ENCODE results near the gene NDUFS8.

The NDUFS8 gene

DNA sequence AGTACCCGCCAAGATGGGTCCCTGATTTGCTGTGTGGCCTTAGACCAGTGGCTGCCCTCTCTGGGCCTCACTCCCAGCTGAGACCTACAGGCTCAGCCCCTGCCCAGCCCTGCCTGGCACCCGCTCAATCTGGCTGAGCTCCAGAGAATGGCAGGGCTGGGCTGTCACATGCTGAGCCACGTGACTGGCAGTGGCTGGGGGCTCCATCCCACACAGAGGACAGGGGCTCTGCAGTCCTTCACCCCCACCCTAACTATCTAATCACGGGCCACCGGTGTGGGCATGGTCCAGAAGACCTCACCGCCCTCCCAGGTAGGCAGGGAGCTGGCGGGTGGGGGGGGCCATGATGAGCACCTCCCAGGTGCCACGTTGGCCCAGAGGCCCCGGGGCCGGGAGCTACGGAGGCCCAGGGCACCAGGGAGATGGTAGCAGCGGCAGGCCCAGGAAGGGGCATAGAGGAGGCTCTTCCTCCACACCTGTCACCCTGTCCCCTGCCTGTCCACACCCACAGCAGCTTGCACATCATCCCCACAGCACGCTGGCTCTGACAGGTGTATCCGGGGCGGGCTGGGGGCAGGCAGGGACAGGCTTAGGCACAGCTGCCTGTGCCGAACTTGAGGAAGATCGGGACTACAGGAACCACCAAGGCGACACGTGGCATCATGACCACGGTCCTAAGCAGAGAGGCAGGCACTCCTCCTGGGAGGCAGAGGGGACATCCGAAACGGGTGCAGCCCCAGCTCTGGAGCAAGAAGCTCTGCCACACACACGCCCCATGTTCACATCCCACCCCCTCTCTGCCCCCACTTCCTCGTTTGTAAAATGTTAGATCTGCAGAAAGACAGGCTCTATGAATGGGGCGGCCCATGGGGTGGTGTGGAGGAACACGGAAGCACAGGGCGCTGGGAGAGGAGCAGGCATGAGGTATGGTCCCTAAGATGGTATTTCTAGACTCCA is 21.8 kb upstream of the NDUFS8 start:
- no peak for TF ChIP-seq CTCF (conservative IDR thresholded peaks at IDR 0.05; ENCODE audit: low read length)
- no peak for DNase-seq (ENCODE audit: low read depth)
- H3K4me3 ChIP-seq (ENCODE audit: low read length), result no peak overlapping the region

- peak; percentile 55 for DNase-seq (ENCODE audit: low read depth)
- H3K4me3 ChIP-seq (ENCODE audit: low read length), result peak overlapping the region; percentile 79
- TF ChIP-seq CTCF (conservative IDR thresholded peaks at IDR 0.05; ENCODE audit: low read length), result peak; percentile 42
Observed at GRCh38 chr11:68009391-68010089, 20.9 kb upstream of the NDUFS8 start.

- H3K4me3 ChIP-seq (ENCODE audit: low read length), result peak within 1 kb of the TSS; percentile 79
- no peak for TF ChIP-seq CTCF (conservative IDR thresholded peaks at IDR 0.05; ENCODE audit: low read length)
- DNase-seq (ENCODE audit: low read depth), result peak; percentile 91
Observed at GRCh38 chr11:68010090-68011041, 20.1 kb upstream of the NDUFS8 start, which contains the start of gene ALDH3B1. TSS of gene ALDH3B1 (plus strand) at chr11:68010327. CDS start at chr11:68015298, 4,971 bp downstream.

GRCh38 chr11:68011051-68011943 is 19.2 kb upstream of the NDUFS8 start:
- no peak for DNase-seq (ENCODE audit: low read depth)
- H3K4me3 ChIP-seq (ENCODE audit: low read length), result peak overlapping the region; percentile 79
- no peak for TF ChIP-seq CTCF (conservative IDR thresholded peaks at IDR 0.05; ENCODE audit: low read length)

GRCh38 chr11:68012044-68012842 is 18.2 kb upstream of the NDUFS8 start:
- no peak for DNase-seq (ENCODE audit: low read depth)
- no peak overlapping the region for H3K4me3 ChIP-seq (ENCODE audit: low read length)
- no peak for TF ChIP-seq CTCF (conservative IDR thresholded peaks at IDR 0.05; ENCODE audit: low read length)

All from AG10803 (cell line).